RPMI7951 (cell line): ENCODE data around the gene KRTAP4-6. TPM values are rescaled to one million over a fixed set of nuclear protein-coding genes. Genes with fewer than 3 reads are reported as not detected.
"Not testable (repeated sequence)": the region's sequence is repeated elsewhere in the genome, so short reads cannot be mapped to it uniquely, and the experiment has no call there.

Experiments
- DNase-seq: peaks from one replicate; pipeline ENCODE4 v3.0.0-alpha.2; 2012; ENCODE audit warnings: low read depth
- total RNA-seq: library from RNA; depleted of rRNA; stranded (reverse); fragments of >200 nt; shearing (Covaris generic); gene quantifications from 2 replicates; pipeline ENCODE4 v1.2.3, GENCODE V29; 2014; rRNA removed

Gene KRTAP4-6
- not detected in 2 replicates for total RNA-seq

- DNase-seq: peak; percentile 75
These were observed at the start of gene KRTAP4-6 for GRCh38 chr17:41140360-41141131. TSS of gene KRTAP4-6 (minus strand) at chr17:41140544. CDS start at chr17:41140487, 57 bp downstream.

GRCh38 chr17:41189837-41190318, 49.5 kb upstream of the KRTAP4-6 start, which contains the start of gene KRTAP9-1:
TSS of gene KRTAP9-1 (plus strand) at chr17:41189887. CDS start at chr17:41189887, 0 bp downstream.
- DNase-seq: not testable (repeated sequence)

GRCh38 chr17:41186872-41187271, 46.5 kb upstream of the KRTAP4-6 start:
- no peak for DNase-seq

GRCh38 chr17:41185001-41185400, 44.7 kb upstream of the KRTAP4-6 start:
- DNase-seq: no peak

- DNase-seq: no peak
These were observed 44.2 kb upstream of the KRTAP4-6 start, which contains the start of gene KRTAP4-1 for GRCh38 chr17:41184480-41184961. TSS of gene KRTAP4-1 (minus strand) at chr17:41184911. CDS start at chr17:41184854, 57 bp downstream.

- DNase-seq: peak; percentile 27
These were observed 38.7 kb upstream of the KRTAP4-6 start for GRCh38 chr17:41178843-41179616.

- DNase-seq: peak; percentile 34
These were observed 38.0 kb upstream of the KRTAP4-6 start for GRCh38 chr17:41178341-41178740.

- no peak for DNase-seq
These were observed 37.5 kb upstream of the KRTAP4-6 start, which contains the start of gene KRTAP4-2 for GRCh38 chr17:41177727-41178271. TSS of gene KRTAP4-2 (minus strand) at chr17:41178221. CDS start at chr17:41178164, 57 bp downstream.

GRCh38 chr17:41176744-41177387, 36.5 kb upstream of the KRTAP4-6 start:
- no peak for DNase-seq

- DNase-seq: no peak
These were observed 31.5 kb upstream of the KRTAP4-6 start for GRCh38 chr17:41171886-41172285.

- DNase-seq: no peak
These were observed 27.8 kb upstream of the KRTAP4-6 start, which contains the start of gene KRTAP4-3 for GRCh38 chr17:41168121-41168520. TSS of gene KRTAP4-3 (minus strand) at chr17:41168221. CDS start at chr17:41168172, 49 bp downstream.

GRCh38 chr17:41167561-41167960, 27.2 kb upstream of the KRTAP4-6 start:
- no peak for DNase-seq

- no peak for DNase-seq
These were observed 23.5 kb upstream of the KRTAP4-6 start for GRCh38 chr17:41163828-41164227.

GRCh38 chr17:41160648-41161047, 20.3 kb upstream of the KRTAP4-6 start, which contains the start of gene KRTAP4-4:
TSS of gene KRTAP4-4 (minus strand) at chr17:41160748. CDS start at chr17:41160691, 57 bp downstream.
- DNase-seq: no peak

- not testable (repeated sequence) for DNase-seq
These were observed 19.8 kb upstream of the KRTAP4-6 start for GRCh38 chr17:41160190-41160589.

GRCh38 chr17:41153856-41154255, 13.5 kb upstream of the KRTAP4-6 start:
- DNase-seq: no peak

GRCh38 chr17:41151525-41151924, 11.2 kb upstream of the KRTAP4-6 start:
- no peak for DNase-seq

GRCh38 chr17:41150026-41150425, 9.7 kb upstream of the KRTAP4-6 start:
- DNase-seq: no peak

GRCh38 chr17:41149652-41149985, 9.3 kb upstream of the KRTAP4-6 start, which contains the start of gene KRTAP4-5:
TSS of gene KRTAP4-5 (minus strand) at chr17:41149825. CDS start at chr17:41149767, 58 bp downstream.
- DNase-seq: no peak

- DNase-seq: not testable (repeated sequence)
These were observed 8.8 kb upstream of the KRTAP4-6 start for GRCh38 chr17:41148971-41149651.
